HEK293 (cell line): ENCODE data around the gene MAPKAP1.

Experiments used
- GLI4 ChIP-seq: fragments of 450-650 bp; formaldehyde crosslinking; IDR thresholded peaks from 2 replicates; pipeline ENCODE4 v1.5.1; 2016; ENCODE audit warnings: missing biosample characterization, missing genetic modification characterization
- HOXD13 ChIP-seq: sonication (generic); formaldehyde crosslinking; IDR thresholded peaks from 2 replicates; pipeline ENCODE4 v1.8.0; 2022; ENCODE audit warnings: missing genetic modification reagents, borderline replicate concordance
- OVOL3 ChIP-seq: fragments of 450-650 bp; formaldehyde crosslinking; IDR thresholded peaks from 2 replicates; pipeline ENCODE4 v1.5.1; 2016; ENCODE audit warnings: missing biosample characterization, missing genetic modification characterization
- SETDB1 ChIP-seq: IDR thresholded peaks from one replicate; pipeline ENCODE4 v1.6.1; 2017; ENCODE audit warnings: mild to moderate bottlenecking, low read length, moderate library complexity, mixed read lengths; ENCODE audit not compliant: insufficient read length
- YY1 ChIP-seq: fragments of 450-650 bp; formaldehyde crosslinking; IDR thresholded peaks from 2 replicates; pipeline ENCODE4 v1.5.1; 2018; ENCODE audit warnings: missing biosample characterization, missing genetic modification characterization
- YY2 ChIP-seq: fragments of 450-650 bp; formaldehyde crosslinking; IDR thresholded peaks from 2 replicates; pipeline ENCODE4 v1.5.1; 2016; ENCODE audit warnings: missing biosample characterization, missing genetic modification characterization
- ZBTB20 ChIP-seq: fragments of 450-650 bp; formaldehyde crosslinking; IDR thresholded peaks from 2 replicates; pipeline ENCODE4 v1.5.1; 2016; ENCODE audit warnings: missing biosample characterization, missing genetic modification characterization
- ZFHX2 ChIP-seq: fragments of 450-650 bp; formaldehyde crosslinking; conservative IDR thresholded peaks from 2 replicates; pipeline ENCODE4 v1.5.1; 2016; ENCODE audit warnings: missing biosample characterization, missing genetic modification characterization
- ZFP37 ChIP-seq: fragments of 450-650 bp; formaldehyde crosslinking; IDR thresholded peaks from 2 replicates; pipeline ENCODE4 v1.5.1; 2016; ENCODE audit warnings: missing biosample characterization, missing genetic modification characterization
- ZNF133 ChIP-seq: fragments of 450-650 bp; formaldehyde crosslinking; IDR thresholded peaks from 2 replicates; pipeline ENCODE4 v1.5.1; 2016; ENCODE audit warnings: missing biosample characterization, missing genetic modification characterization
- ZNF146 ChIP-seq: fragments of 450-650 bp; formaldehyde crosslinking; IDR thresholded peaks from 2 replicates; pipeline ENCODE4 v1.5.1; 2016; ENCODE audit warnings: missing biosample characterization, missing genetic modification characterization
- ZNF16 ChIP-seq: fragments of 450-650 bp; formaldehyde crosslinking; IDR thresholded peaks from 2 replicates; pipeline ENCODE4 v1.5.1; 2016; ENCODE audit warnings: low read depth, missing biosample characterization, missing genetic modification characterization
- ZNF169 ChIP-seq: fragments of 450-650 bp; formaldehyde crosslinking; IDR thresholded peaks from 2 replicates; pipeline ENCODE4 v1.5.1; 2016; ENCODE audit warnings: missing biosample characterization, missing genetic modification characterization
- ZNF221 ChIP-seq: fragments of 450-650 bp; formaldehyde crosslinking; IDR thresholded peaks from 2 replicates; pipeline ENCODE4 v1.5.1; 2017; ENCODE audit warnings: missing biosample characterization, missing genetic modification characterization, borderline replicate concordance
- ZNF391 ChIP-seq: fragments of 450-650 bp; formaldehyde crosslinking; IDR thresholded peaks from 2 replicates; pipeline ENCODE4 v1.5.1; 2016; ENCODE audit warnings: low read depth, missing biosample characterization, missing genetic modification characterization, borderline replicate concordance
- ZNF423 ChIP-seq: fragments of 450-650 bp; formaldehyde crosslinking; IDR thresholded peaks from 2 replicates; pipeline ENCODE4 v1.5.1; 2016; ENCODE audit warnings: missing biosample characterization, missing genetic modification characterization
- ZNF433 ChIP-seq: fragments of 450-650 bp; formaldehyde crosslinking; IDR thresholded peaks from 2 replicates; pipeline ENCODE4 v1.5.1; 2016; ENCODE audit warnings: missing biosample characterization, missing genetic modification characterization, low read depth
- ZNF558 ChIP-seq: fragments of 450-650 bp; formaldehyde crosslinking; IDR thresholded peaks from 2 replicates; pipeline ENCODE4 v1.5.1; 2016; ENCODE audit warnings: missing biosample characterization, missing genetic modification characterization
- ZNF660 ChIP-seq: fragments of 450-650 bp; IDR thresholded peaks from 2 replicates; pipeline ENCODE4 v1.5.1; 2018; ENCODE audit warnings: missing biosample characterization, mild to moderate bottlenecking, missing genetic modification characterization
- ZNF747 ChIP-seq: fragments of 450-650 bp; formaldehyde crosslinking; IDR thresholded peaks from 2 replicates; pipeline ENCODE4 v1.5.1; 2016; ENCODE audit warnings: missing biosample characterization, missing genetic modification characterization
- ZNF76 ChIP-seq: fragments of 450-650 bp; formaldehyde crosslinking; IDR thresholded peaks from 2 replicates; pipeline ENCODE4; 2016; ENCODE audit warnings: low read depth, missing biosample characterization, missing genetic modification characterization, borderline replicate concordance
- TF ChIP-seq, protein P1 (sequence below): fragments of 450-650 bp; formaldehyde crosslinking; IDR thresholded peaks from 2 replicates; pipeline ENCODE4 v1.5.1; 2016; ENCODE audit warnings: missing biosample characterization, missing genetic modification characterization
- TF ChIP-seq, protein P2 (sequence below): fragments of 450-650 bp; formaldehyde crosslinking; IDR thresholded peaks from 2 replicates; pipeline ENCODE4 v1.5.1; 2016; ENCODE audit warnings: missing biosample characterization, missing genetic modification characterization
- TF ChIP-seq, protein P3 (sequence below): fragments of 450-650 bp; formaldehyde crosslinking; IDR thresholded peaks from 2 replicates; pipeline ENCODE4 v1.5.1; 2016; ENCODE audit warnings: missing biosample characterization, missing genetic modification characterization
- TF ChIP-seq, protein P4 (sequence below): fragments of 450-650 bp; formaldehyde crosslinking; IDR thresholded peaks from 2 replicates; pipeline ENCODE4 v1.5.1; 2016; ENCODE audit warnings: missing biosample characterization, missing genetic modification characterization
- TF ChIP-seq, protein P5 (sequence below): fragments of 450-650 bp; formaldehyde crosslinking; IDR thresholded peaks from 2 replicates; pipeline ENCODE4 v1.5.1; 2017; ENCODE audit warnings: missing biosample characterization, missing genetic modification characterization

MAPKAP1 gene

DNA sequence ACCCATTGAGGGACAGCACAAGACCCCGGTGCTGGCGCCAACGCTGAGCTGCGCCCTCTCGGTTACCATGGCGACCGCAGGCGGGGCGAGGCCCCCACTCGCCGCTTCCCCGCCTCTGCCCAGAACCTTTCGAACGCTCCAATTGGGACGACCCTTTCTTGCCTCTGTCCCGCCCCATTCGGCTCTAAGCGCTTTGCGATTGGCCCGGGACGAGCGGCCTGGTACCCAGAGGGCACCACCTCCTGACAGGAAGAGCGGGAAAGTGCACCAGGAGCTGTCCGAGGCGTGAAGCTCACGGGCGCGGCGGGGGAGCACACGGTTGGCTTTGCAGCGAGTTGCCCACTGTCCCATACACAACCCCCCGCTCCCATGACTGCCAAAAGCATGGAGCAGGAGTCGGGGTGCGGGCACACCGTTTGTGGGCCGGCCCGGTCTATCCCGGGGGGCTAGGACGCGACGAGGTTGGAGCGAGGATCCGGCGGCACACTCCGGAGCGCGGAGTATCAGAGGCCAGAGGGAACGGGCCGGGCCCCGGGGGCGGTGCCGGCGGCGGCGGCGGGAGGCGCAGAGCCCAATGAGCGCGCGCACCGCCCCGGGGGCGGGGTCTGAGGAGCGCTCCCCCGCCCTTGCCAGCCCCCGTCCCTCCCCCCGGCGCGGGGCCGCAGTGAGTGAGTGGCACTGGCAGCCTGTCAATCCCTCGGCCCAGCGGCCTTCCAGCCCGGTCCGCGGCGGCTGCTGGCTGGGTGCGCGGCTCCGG, 39.2 kb upstream of the MAPKAP1 start (continued):
- TF ChIP-seq, protein P1, sequence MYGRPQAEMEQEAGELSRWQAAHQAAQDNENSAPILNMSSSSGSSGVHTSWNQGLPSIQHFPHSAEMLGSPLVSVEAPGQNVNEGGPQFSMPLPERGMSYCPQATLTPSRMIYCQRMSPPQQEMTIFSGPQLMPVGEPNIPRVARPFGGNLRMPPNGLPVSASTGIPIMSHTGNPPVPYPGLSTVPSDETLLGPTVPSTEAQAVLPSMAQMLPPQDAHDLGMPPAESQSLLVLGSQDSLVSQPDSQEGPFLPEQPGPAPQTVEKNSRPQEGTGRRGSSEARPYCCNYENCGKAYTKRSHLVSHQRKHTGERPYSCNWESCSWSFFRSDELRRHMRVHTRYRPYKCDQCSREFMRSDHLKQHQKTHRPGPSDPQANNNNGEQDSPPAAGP (tag by site-specific recombination): peak; percentile 78; the same call in 1 of the 2 replicates
- TF ChIP-seq ZFHX2 (tag by site-specific recombination) (peak; percentile 71), ZNF221 (no peak), OVOL3 (peak; percentile 66; the same call in 1 of the 2 replicates), SETDB1 (peak; percentile 89), ZNF133 (tag by site-specific recombination) (no peak), ZNF423 (tag by site-specific recombination) (no peak), GLI4 (tag by site-specific recombination) (peak; percentile 91), ZNF76 (tag by site-specific recombination) (peak; percentile 89), ZNF16 (tag by site-specific recombination) (no peak), YY1 (no peak), ZNF433 (no peak), ZNF169 (tag by site-specific recombination) (no peak), ZNF146 (tag by site-specific recombination) (peak; percentile 14; the same call in 1 of the 2 replicates), YY2 (tag by site-specific recombination) (no peak), HOXD13 (CRISPR knock-in tag) (peak; percentile 60; the same call in 1 of the 2 replicates), ZNF747 (no peak), ZNF660 (tag by site-specific recombination) (peak; percentile 77; the same call in 1 of the 2 replicates), ZBTB20 (tag by site-specific recombination) (peak; percentile 69; the same call in 1 of the 2 replicates), ZNF558 (tag by site-specific recombination) (no peak), ZNF391 (tag by site-specific recombination) (peak; percentile 90; the same call in 1 of the 2 replicates), ZFP37 (tag by site-specific recombination) (peak; percentile 90; the same call in 1 of the 2 replicates)
- TF ChIP-seq, protein P2, sequence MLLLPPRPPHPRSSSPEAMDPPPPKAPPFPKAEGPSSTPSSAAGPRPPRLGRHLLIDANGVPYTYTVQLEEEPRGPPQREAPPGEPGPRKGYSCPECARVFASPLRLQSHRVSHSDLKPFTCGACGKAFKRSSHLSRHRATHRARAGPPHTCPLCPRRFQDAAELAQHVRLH (tag by site-specific recombination): peak; percentile 87; the same call in 1 of the 2 replicates
- TF ChIP-seq, protein P3, sequence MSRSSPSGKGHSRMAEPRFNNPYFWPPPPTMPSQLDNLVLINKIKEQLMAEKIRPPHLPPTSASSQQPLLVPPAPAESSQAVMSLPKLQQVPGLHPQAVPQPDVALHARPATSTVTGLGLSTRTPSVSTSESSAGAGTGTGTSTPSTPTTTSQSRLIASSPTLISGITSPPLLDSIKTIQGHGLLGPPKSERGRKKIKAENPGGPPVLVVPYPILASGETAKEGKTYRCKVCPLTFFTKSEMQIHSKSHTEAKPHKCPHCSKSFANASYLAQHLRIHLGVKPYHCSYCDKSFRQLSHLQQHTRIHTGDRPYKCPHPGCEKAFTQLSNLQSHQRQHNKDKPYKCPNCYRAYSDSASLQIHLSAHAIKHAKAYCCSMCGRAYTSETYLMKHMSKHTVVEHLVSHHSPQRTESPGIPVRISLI: no peak
- TF ChIP-seq, protein P4, sequence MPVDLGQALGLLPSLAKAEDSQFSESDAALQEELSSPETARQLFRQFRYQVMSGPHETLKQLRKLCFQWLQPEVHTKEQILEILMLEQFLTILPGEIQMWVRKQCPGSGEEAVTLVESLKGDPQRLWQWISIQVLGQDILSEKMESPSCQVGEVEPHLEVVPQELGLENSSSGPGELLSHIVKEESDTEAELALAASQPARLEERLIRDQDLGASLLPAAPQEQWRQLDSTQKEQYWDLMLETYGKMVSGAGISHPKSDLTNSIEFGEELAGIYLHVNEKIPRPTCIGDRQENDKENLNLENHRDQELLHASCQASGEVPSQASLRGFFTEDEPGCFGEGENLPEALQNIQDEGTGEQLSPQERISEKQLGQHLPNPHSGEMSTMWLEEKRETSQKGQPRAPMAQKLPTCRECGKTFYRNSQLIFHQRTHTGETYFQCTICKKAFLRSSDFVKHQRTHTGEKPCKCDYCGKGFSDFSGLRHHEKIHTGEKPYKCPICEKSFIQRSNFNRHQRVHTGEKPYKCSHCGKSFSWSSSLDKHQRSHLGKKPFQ (tag by site-specific recombination): peak; percentile 73
- TF ChIP-seq, protein P5, sequence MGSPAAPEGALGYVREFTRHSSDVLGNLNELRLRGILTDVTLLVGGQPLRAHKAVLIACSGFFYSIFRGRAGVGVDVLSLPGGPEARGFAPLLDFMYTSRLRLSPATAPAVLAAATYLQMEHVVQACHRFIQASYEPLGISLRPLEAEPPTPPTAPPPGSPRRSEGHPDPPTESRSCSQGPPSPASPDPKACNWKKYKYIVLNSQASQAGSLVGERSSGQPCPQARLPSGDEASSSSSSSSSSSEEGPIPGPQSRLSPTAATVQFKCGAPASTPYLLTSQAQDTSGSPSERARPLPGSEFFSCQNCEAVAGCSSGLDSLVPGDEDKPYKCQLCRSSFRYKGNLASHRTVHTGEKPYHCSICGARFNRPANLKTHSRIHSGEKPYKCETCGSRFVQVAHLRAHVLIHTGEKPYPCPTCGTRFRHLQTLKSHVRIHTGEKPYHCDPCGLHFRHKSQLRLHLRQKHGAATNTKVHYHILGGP (tag by site-specific recombination): no peak
